HEK293 (cell line): ENCODE results near the gene COL7A1.

Source experiments
- GLIS1 ChIP-seq: fragments of 450-650 bp; formaldehyde crosslinking; IDR thresholded peaks from 2 replicates; pipeline ENCODE4 v1.5.1; 2016; ENCODE audit warnings: missing biosample characterization, missing genetic modification characterization
- KLF1 ChIP-seq: fragments of 450-650 bp; formaldehyde crosslinking; IDR thresholded peaks from 2 replicates; pipeline ENCODE4 v1.5.1; 2016; ENCODE audit warnings: missing biosample characterization, missing genetic modification characterization
- KLF17 ChIP-seq: fragments of 450-650 bp; formaldehyde crosslinking; IDR thresholded peaks from 2 replicates; pipeline ENCODE4 v1.5.1; 2016; ENCODE audit warnings: missing biosample characterization, missing genetic modification characterization
- KLF9 ChIP-seq: fragments of 450-650 bp; formaldehyde crosslinking; IDR thresholded peaks from 2 replicates; pipeline ENCODE4 v1.5.1; 2016; ENCODE audit warnings: missing biosample characterization, missing genetic modification characterization, low read depth
- OSR2 ChIP-seq: fragments of 450-650 bp; formaldehyde crosslinking; IDR thresholded peaks from 2 replicates; pipeline ENCODE4 v1.5.1; 2016; ENCODE audit warnings: missing biosample characterization, missing genetic modification characterization
- PATZ1 ChIP-seq: fragments of 450-650 bp; formaldehyde crosslinking; IDR thresholded peaks from 2 replicates; pipeline ENCODE4 v1.5.1; 2016; ENCODE audit warnings: missing biosample characterization, missing genetic modification characterization
- PRDM10 ChIP-seq: fragments of 450-650 bp; formaldehyde crosslinking; IDR thresholded peaks from 2 replicates; pipeline ENCODE4 v1.5.1; 2016; ENCODE audit warnings: missing biosample characterization, missing genetic modification characterization
- PRDM6 ChIP-seq: fragments of 450-650 bp; formaldehyde crosslinking; IDR thresholded peaks from 2 replicates; pipeline ENCODE4 v1.5.1; 2017; ENCODE audit warnings: missing biosample characterization, missing genetic modification characterization
- RBAK ChIP-seq: fragments of 450-650 bp; formaldehyde crosslinking; IDR thresholded peaks from 2 replicates; pipeline ENCODE4 v1.5.1; 2016; ENCODE audit warnings: missing biosample characterization, missing genetic modification characterization
- ZBTB17 ChIP-seq: fragments of 450-650 bp; formaldehyde crosslinking; IDR thresholded peaks from 2 replicates; pipeline ENCODE4 v1.5.1; 2016; ENCODE audit warnings: missing biosample characterization, missing genetic modification characterization
- ZFHX2 ChIP-seq: fragments of 450-650 bp; formaldehyde crosslinking; conservative IDR thresholded peaks from 2 replicates; pipeline ENCODE4 v1.5.1; 2016; ENCODE audit warnings: missing biosample characterization, missing genetic modification characterization
- ZIC2 ChIP-seq: fragments of 450-650 bp; formaldehyde crosslinking; IDR thresholded peaks from 2 replicates; pipeline ENCODE4 v1.5.1; 2016; ENCODE audit warnings: missing biosample characterization, missing genetic modification characterization
- ZNF140 ChIP-seq: fragments of 450-650 bp; formaldehyde crosslinking; IDR thresholded peaks from 2 replicates; pipeline ENCODE4 v1.5.1; 2016; ENCODE audit warnings: missing biosample characterization, missing genetic modification characterization
- ZNF148 ChIP-seq: fragments of 450-650 bp; formaldehyde crosslinking; IDR thresholded peaks from 2 replicates; pipeline ENCODE4 v1.5.0; 2017; ENCODE audit warnings: missing biosample characterization, missing genetic modification characterization, borderline replicate concordance
- ZNF155 ChIP-seq: fragments of 450-650 bp; formaldehyde crosslinking; IDR thresholded peaks from 2 replicates; pipeline ENCODE4 v1.5.1; 2016; ENCODE audit warnings: missing biosample characterization, missing genetic modification characterization
- ZNF157 ChIP-seq: fragments of 450-650 bp; formaldehyde crosslinking; IDR thresholded peaks from 2 replicates; pipeline ENCODE4 v1.5.1; 2016; ENCODE audit warnings: missing biosample characterization, missing genetic modification characterization
- ZNF18 ChIP-seq: fragments of 450-650 bp; formaldehyde crosslinking; IDR thresholded peaks from 2 replicates; pipeline ENCODE4 v1.5.1; 2016; ENCODE audit warnings: missing biosample characterization, missing genetic modification characterization
- ZNF302 ChIP-seq: fragments of 450-650 bp; formaldehyde crosslinking; IDR thresholded peaks from 2 replicates; pipeline ENCODE4 v1.5.1; 2016; ENCODE audit warnings: missing biosample characterization, missing genetic modification characterization, low read depth
- ZNF324 ChIP-seq: fragments of 450-650 bp; formaldehyde crosslinking; IDR thresholded peaks from 2 replicates; pipeline ENCODE4 v1.5.1; 2016; ENCODE audit warnings: missing biosample characterization, missing genetic modification characterization
- ZNF350 ChIP-seq: fragments of 450-650 bp; formaldehyde crosslinking; IDR thresholded peaks from 2 replicates; pipeline ENCODE4 v1.5.0; 2017; ENCODE audit warnings: missing biosample characterization, mild to moderate bottlenecking, missing genetic modification characterization
- ZNF391 ChIP-seq: fragments of 450-650 bp; formaldehyde crosslinking; IDR thresholded peaks from 2 replicates; pipeline ENCODE4 v1.5.1; 2016; ENCODE audit warnings: low read depth, missing biosample characterization, missing genetic modification characterization, borderline replicate concordance
- ZNF555 ChIP-seq: fragments of 450-650 bp; formaldehyde crosslinking; conservative IDR thresholded peaks from 2 replicates; pipeline ENCODE4 v1.5.1; 2017; ENCODE audit warnings: missing biosample characterization, mild to moderate bottlenecking, missing genetic modification characterization, inconsistent platforms
- ZNF560 ChIP-seq: fragments of 450-650 bp; formaldehyde crosslinking; IDR thresholded peaks from 2 replicates; pipeline ENCODE4 v1.5.1; 2017; ENCODE audit warnings: missing biosample characterization, missing genetic modification characterization, borderline replicate concordance
- ZNF610 ChIP-seq: fragments of 450-650 bp; formaldehyde crosslinking; IDR thresholded peaks from 2 replicates; pipeline ENCODE4 v1.5.1; 2016; ENCODE audit warnings: missing biosample characterization, missing genetic modification characterization, borderline replicate concordance
- ZNF664 ChIP-seq: fragments of 450-650 bp; formaldehyde crosslinking; IDR thresholded peaks from 2 replicates; pipeline ENCODE4 v1.5.1; 2016; ENCODE audit warnings: missing biosample characterization, missing genetic modification characterization
- ZNF677 ChIP-seq: fragments of 450-650 bp; IDR thresholded peaks from 2 replicates; pipeline ENCODE4 v1.5.0; 2018; ENCODE audit warnings: missing biosample characterization, mild to moderate bottlenecking, missing genetic modification characterization, moderate library complexity
- ZNF843 ChIP-seq: fragments of 450-650 bp; formaldehyde crosslinking; IDR thresholded peaks from 2 replicates; pipeline ENCODE4 v1.5.1; 2016; ENCODE audit warnings: missing biosample characterization, missing genetic modification characterization

Gene COL7A1

GRCh38 chr3:48556796-48557626 is 38.1 kb downstream of the COL7A1 start, which contains the start of gene PFKFB4 (continued):
- no peak for TF ChIP-seq ZNF560 (tag by site-specific recombination)
- peak; percentile 52; the same call in 1 of the 2 replicates for TF ChIP-seq ZFHX2 (tag by site-specific recombination)
- TF ChIP-seq ZBTB17 (tag by site-specific recombination), result peak; percentile 57; the same call in 1 of the 2 replicates
- TF ChIP-seq ZNF155 (tag by site-specific recombination), result no peak
- no peak for TF ChIP-seq ZNF324 (tag by site-specific recombination)
- TF ChIP-seq PRDM6 (tag by site-specific recombination), result no peak
- peak; percentile 48; the same call in 1 of the 2 replicates for TF ChIP-seq KLF17
- no peak for TF ChIP-seq ZNF140 (tag by site-specific recombination)
- no peak for TF ChIP-seq ZNF664 (tag by site-specific recombination)
- no peak for TF ChIP-seq ZNF677 (tag by site-specific recombination)
- no peak for TF ChIP-seq ZNF148 (tag by site-specific recombination)
- TF ChIP-seq ZNF302 (tag by site-specific recombination), result no peak
- TF ChIP-seq GLIS1 (tag by site-specific recombination), result peak; percentile 55; the same call in 1 of the 2 replicates
- peak; percentile 87 for TF ChIP-seq KLF9 (tag by site-specific recombination)
- peak; percentile 48; the same call in 1 of the 2 replicates for TF ChIP-seq KLF1
- TF ChIP-seq ZIC2, result 0 out of 2 replicates have a peak, but pooled peaks have one; percentile 8
- peak; percentile 11; the same call in 1 of the 2 replicates for TF ChIP-seq OSR2 (tag by site-specific recombination)
- peak; percentile 78; the same call in 1 of the 2 replicates for TF ChIP-seq ZNF391 (tag by site-specific recombination)
- TF ChIP-seq PRDM10 (tag by site-specific recombination), result no peak
- no peak for TF ChIP-seq ZNF157 (tag by site-specific recombination)
- no peak for TF ChIP-seq ZNF843 (tag by site-specific recombination)
- peak; percentile 90 for TF ChIP-seq PATZ1 (tag by site-specific recombination)
- TF ChIP-seq ZNF18 (tag by site-specific recombination), result no peak
- no peak for TF ChIP-seq ZNF610 (tag by site-specific recombination)
- TF ChIP-seq RBAK (tag by site-specific recombination), result no peak
- no peak for TF ChIP-seq ZNF555 (tag by site-specific recombination)
- TF ChIP-seq ZNF350 (tag by site-specific recombination), result no peak
